Progenitor cell of endocrine pancreas (in vitro differentiated cells): Measurements from ENCODE around the gene MGAT1. TPM values are rescaled to one million over a fixed set of nuclear protein-coding genes. Genes with fewer than 3 reads are reported as not detected.
A peak's percentile ranks its signal among the peaks of the same experiment; 100 is the strongest.

Experiments
- DNase-seq: peaks from one replicate; pipeline ENCODE4 v3.0.0; 2021; ENCODE audit warnings: low spot score; ENCODE audit not compliant: unreplicated experiment
- H3K27ac Mint-ChIP-seq: 2 replicates; pipeline ENCODE4 v1.8.0; 2021; ENCODE audit warnings: mild to moderate bottlenecking, moderate library complexity, mixed read lengths
- H3K27me3 Mint-ChIP-seq: 2 replicates; pipeline ENCODE4 v1.8.0; 2021; ENCODE audit warnings: mixed read lengths
- H3K36me3 Mint-ChIP-seq: 2 replicates; pipeline ENCODE4 v1.8.0; 2022; ENCODE audit warnings: mixed read lengths; ENCODE audit not compliant: insufficient read depth
- H3K4me1 Mint-ChIP-seq: 2 replicates; pipeline ENCODE4 v1.8.0; 2021; ENCODE audit warnings: low read depth, mixed read lengths
- H3K4me3 Mint-ChIP-seq: 2 replicates; pipeline ENCODE4 v1.8.0; 2021; ENCODE audit warnings: low read depth, mild to moderate bottlenecking, moderate library complexity, mixed read lengths
- H3K9me3 Mint-ChIP-seq: 2 replicates; pipeline ENCODE4 v1.8.0; 2021; ENCODE audit warnings: low read depth, mixed read lengths
- total RNA-seq: library from RNA; stranded (reverse); gene quantifications from 2 replicates; pipeline ENCODE4 v1.2.1, GENCODE V29; 2021
- TF ChIP-seq, protein P1 (sequence below): fragments of 200-600 bp; sonication (generic); IDR thresholded peaks from one replicate; pipeline ENCODE4 v1.5.0; 2021; ENCODE audit warnings: antibody characterized with exemption, mild to moderate bottlenecking; ENCODE audit not compliant: unreplicated experiment

Gene MGAT1
- total RNA-seq, 1 donor from 2014 or later = 66.9 TPM

DNA sequence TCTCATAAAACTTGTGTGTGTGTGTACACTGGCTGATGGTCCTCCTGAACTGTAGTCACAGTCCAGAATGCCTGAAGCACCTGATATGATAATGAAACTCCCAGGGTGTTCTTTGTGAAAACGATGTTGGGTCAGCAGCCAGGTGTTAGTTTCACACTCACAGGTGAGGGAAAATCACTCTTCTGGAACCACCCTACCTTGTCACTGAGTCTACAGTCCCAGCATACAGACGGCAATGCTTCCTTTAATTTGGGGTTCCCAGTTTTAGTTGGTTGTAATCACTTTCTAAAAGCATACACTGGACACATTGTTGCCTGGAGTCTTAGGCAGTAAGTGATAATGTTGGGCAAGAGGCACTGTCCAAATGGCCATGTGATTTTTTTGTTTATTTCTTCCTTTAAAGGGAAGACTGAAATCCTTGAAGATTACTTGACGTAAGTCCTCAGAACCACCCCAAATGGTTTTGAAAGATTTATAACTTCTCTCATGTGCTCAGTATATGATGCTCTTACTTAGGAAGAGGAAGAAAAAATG lies 18.2 kb upstream of the MGAT1 start:
- H3K36me3 Mint-ChIP-seq = no peaks in the 10 kb centered on the region
- H3K4me3 Mint-ChIP-seq = no peak overlapping the region
- peaks cover 3% of the 10 kb centered on the region for H3K27me3 Mint-ChIP-seq
- H3K4me1 Mint-ChIP-seq = peaks cover 31% of the 10 kb centered on the region
- TF ChIP-seq, protein P1, sequence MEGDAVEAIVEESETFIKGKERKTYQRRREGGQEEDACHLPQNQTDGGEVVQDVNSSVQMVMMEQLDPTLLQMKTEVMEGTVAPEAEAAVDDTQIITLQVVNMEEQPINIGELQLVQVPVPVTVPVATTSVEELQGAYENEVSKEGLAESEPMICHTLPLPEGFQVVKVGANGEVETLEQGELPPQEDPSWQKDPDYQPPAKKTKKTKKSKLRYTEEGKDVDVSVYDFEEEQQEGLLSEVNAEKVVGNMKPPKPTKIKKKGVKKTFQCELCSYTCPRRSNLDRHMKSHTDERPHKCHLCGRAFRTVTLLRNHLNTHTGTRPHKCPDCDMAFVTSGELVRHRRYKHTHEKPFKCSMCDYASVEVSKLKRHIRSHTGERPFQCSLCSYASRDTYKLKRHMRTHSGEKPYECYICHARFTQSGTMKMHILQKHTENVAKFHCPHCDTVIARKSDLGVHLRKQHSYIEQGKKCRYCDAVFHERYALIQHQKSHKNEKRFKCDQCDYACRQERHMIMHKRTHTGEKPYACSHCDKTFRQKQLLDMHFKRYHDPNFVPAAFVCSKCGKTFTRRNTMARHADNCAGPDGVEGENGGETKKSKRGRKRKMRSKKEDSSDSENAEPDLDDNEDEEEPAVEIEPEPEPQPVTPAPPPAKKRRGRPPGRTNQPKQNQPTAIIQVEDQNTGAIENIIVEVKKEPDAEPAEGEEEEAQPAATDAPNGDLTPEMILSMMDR = no peak
- no peaks in the 10 kb centered on the region for H3K9me3 Mint-ChIP-seq
- H3K27ac Mint-ChIP-seq = no peak overlapping the region
- no peak for DNase-seq

DNA sequence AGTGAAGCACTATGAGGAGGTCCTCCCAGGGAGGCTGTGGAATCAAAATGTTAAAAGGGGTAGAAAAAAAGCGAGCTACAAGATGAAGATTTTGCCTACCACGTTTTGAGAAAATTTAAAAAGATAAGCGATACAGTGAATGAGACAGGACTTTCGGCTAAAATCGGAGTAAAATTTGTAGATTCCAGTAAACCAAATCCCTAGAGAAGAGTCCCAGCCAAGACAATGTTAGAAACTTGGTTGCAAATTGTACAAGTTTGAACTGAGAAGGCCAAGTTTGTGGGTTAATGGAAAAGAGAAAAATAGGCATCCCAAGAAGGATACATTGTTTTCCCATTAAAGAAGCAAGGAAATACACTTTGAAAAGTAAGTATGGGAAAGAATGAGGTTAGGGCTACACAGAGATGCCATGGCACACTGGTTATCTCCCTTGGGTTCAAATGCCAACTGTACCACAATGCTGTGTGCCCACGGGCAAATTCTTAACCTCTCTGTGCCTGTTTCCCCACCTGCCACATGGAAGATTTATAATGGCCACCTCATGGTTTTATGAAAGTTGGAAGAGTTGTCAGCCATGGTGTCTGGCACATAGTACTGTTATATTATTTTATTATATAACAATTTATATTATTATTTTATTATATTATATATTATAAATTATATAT lies 16.2 kb upstream of the MGAT1 start:
- TF ChIP-seq, protein P1 = no peak
- Mint-ChIP-seq H3K9me3 (no peaks in the 10 kb centered on the region), H3K36me3 (no peaks in the 10 kb centered on the region), H3K4me1 (peaks cover 21% of the 10 kb centered on the region), H3K27ac (peak overlapping the region; percentile 51), H3K4me3 (no peak overlapping the region), H3K27me3 (no peaks in the 10 kb centered on the region)
- no peak for DNase-seq

DNA sequence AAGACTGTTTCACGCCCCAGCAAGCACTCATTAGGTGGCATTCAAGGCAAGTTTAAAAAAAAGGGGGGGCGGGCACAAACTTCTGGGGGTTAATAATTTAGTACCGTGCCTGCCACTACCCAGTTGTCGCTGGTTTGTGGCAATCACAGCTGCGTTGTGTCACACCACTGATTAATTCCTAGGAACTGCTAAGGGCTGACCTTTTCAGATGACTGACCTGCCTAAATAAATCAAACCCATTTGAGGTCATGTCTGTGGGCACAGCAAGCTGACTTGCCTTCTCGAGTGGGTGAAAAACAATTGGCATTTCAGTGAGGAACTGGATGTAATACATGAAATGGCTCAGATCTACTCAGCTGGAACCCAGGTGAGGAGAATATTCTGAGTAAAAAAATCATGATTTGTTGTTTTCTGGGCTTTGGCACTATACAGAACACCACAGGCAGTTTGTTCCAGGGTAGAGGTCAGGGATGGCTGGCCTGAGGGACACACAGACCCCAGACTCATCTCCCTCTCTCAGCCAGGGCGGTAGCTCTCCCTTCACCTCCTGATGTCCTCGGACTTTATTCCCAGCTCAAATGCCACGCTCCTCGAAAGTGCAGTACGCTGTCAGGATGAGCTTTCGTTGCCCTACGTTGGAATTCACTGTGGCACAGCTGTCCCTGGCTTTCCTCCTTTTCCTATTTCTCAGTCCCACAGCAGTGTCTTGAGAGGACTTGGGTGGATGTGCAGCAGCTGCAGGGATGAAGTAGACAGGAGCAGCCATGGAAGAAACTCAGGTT lies 15.5 kb upstream of the MGAT1 start:
- peaks cover 23% of the 10 kb centered on the region for H3K4me1 Mint-ChIP-seq
- no peaks in the 10 kb centered on the region for H3K9me3 Mint-ChIP-seq
- no peaks in the 10 kb centered on the region for H3K36me3 Mint-ChIP-seq
- H3K27me3 Mint-ChIP-seq = no peaks in the 10 kb centered on the region
- H3K4me3 Mint-ChIP-seq = no peak overlapping the region
- peak overlapping the region; percentile 78 for H3K27ac Mint-ChIP-seq
- TF ChIP-seq, protein P1 = no peak
- DNase-seq = no peak

DNA sequence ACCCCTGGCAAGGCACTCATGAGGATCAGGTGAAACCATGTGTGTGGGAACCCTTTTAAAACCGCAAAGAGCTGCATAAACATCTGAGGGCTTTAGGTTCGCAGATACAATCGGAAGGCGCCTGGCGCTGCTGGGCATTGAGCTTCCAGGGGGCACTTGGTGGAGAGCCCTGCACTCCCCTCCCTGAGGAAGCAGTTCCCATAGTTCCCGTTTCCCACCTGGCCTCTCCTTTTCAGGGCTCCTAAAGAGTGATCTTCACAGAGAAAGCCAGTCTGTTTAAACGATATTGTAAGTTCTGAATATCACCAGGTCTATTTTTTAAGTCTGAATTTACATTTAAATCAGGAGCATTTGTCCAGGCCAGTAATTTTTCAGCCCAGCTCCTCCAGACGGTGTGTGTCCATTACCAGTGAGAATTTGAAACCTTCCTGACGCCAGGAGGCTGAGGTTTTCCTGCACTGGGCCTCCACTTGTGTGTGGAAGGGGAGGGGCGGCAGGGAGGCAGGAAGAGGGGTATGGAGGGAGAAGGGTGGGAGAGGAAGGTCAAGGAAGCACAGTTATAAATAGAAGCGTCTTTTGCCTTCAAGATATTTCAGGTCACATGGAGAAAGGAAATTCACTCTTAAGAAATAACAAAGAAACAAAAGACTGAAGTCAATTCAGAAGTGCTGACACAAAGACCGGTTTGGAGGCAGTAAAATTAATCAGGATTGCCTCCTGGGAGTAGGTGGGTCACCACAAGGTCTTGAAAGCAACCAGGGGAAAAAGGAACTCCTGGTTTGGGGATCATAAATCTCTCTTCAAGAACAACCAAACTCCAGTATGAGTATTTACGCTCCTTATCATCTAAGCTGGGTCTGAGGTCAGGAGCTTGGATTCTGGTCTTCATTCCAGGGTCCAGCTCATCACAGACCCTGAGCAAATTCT lies 14.3 kb upstream of the MGAT1 start:
- TF ChIP-seq, protein P1 = no peak
- no peaks in the 10 kb centered on the region for H3K27me3 Mint-ChIP-seq
- H3K4me3 Mint-ChIP-seq = peak overlapping the region; percentile 19
- no peaks in the 10 kb centered on the region for H3K36me3 Mint-ChIP-seq
- no peaks in the 10 kb centered on the region for H3K9me3 Mint-ChIP-seq
- DNase-seq = no peak
- H3K27ac Mint-ChIP-seq = peak overlapping the region; percentile 96
- H3K4me1 Mint-ChIP-seq = peaks cover 27% of the 10 kb centered on the region
